SH-SY5Y (cell line): ENCODE measurements around the gene EBF3.

Source experiments
- GATA2 ChIP-seq: IDR thresholded peaks from 2 replicates; pipeline ENCODE4 v1.6.1; 2011; ENCODE audit warnings: mild to moderate bottlenecking, low read depth, low read length
- GATA3 ChIP-seq: IDR thresholded peaks from 2 replicates; pipeline ENCODE4 v1.6.1; 2011; ENCODE audit warnings: low read depth, mild to moderate bottlenecking, low read length, moderate library complexity

DNA sequence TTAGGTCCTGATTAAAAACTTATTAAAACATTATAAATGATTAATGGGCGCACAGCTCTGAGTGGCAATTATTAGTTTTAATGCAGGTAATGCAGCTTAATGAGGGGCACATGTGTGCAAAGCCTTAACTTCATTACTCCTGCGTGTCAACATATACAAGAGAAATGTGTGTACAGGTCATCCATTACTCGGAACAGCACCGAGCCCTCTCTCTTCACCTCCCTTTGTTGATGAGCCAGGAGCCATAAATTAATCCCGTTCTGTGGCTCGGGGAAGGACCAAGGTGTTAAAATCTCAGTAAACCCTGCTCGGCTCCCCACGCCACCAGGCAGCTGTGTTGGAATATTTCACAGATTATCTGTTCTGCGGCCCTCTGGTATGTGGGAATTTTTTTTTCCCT, 77.8 kb downstream of the EBF3 start:
- TF ChIP-seq GATA3, result no peak
- no peak for TF ChIP-seq GATA2
